Superior temporal gyrus (tissue), 1 donor: ENCODE results near the gene ATP6V0A1.
A peak's percentile ranks its signal among the peaks of the same experiment; 100 is the strongest.

Experiments
- DNase-seq: peaks from one replicate; pipeline ENCODE4 v3.0.0-alpha.2; 2016; ENCODE audit errors: extremely low spot score

Gene ATP6V0A1

DNA sequence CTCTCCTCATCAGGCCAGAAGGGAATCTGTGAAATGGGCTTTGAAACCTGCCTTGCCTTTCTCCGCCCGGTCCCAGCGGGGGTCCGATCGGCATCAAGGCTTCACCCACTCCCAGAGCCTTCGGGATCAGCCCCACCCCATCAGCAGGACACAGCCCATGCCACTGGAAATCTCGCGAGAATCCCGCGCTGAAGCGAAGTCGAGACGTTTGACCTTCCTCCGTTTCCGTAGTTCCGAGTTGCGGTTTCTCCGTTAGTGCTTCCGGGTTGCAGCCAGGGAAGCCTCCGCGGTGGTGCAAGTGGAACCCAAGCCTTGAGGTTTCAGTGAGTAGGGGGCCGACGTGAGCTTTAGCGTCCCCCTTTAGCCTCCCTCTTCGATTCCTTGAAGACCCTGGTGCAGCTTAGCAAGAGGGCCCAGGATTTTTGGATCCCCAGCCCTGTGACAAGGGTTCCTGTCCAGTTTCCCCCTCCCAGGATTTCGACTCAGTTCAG, 103.3 kb downstream of the ATP6V0A1 start, which contains the start of gene COASY:
TSS of gene COASY (plus strand) at position 252 of the 491 bp plus-strand sequence. CDS start 475 bp downstream, outside the sequence.
- peak; percentile 99 for DNase-seq

DNA sequence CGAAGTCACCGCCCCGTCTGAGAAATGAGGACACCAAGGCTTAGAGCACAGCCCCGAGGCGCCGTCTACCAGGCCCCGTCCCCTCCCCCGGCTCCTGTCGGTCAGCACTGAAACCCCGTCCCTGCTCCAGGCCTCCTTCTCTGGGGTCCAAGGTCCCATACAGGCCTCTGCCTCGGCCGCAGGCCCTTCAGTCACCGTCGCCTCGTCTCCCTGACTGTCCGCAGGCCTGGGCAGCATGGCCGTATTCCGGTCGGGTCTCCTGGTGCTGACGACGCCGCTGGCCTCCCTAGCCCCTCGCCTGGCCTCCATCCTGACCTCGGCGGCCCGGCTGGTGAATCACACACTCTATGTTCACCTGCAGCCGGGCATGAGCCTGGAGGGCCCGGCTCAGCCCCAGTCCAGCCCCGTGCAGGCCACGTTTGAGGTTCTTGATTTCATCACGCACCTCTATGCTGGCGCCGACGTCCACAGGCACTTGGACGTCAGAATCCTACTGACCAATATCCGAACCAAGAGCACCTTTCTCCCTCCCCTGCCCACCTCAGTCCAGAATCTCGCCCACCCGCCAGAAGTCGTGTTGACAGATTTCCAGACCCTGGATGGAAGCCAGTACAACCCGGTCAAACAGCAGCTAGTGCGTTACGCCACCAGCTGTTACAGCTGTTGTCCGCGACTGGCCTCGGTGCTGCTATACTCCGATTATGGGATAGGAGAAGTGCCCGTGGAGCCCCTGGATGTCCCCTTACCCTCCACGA, 103.9 kb downstream of the ATP6V0A1 start:
- no peak for DNase-seq

DNA sequence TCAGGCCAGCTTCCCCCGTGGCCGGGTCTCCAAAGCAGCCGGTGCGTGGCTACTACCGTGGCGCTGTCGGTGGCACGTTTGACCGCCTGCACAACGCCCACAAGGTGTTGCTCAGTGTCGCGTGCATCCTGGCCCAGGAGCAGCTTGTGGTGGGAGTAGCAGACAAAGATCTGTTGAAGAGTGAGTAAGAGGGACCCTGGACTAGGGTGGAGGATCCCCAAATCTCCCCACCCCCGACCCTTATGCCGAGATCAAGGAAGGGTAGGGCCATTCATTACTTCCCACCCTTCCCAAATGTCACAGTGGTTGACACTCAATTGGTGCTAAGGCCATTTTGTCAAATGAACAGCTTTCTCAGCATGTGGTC, 104.4 kb downstream of the ATP6V0A1 start:
- no peak for DNase-seq

- no peak for DNase-seq
These were observed 104.9 kb downstream of the ATP6V0A1 start for GRCh38 chr17:42563543-42563942.

DNA sequence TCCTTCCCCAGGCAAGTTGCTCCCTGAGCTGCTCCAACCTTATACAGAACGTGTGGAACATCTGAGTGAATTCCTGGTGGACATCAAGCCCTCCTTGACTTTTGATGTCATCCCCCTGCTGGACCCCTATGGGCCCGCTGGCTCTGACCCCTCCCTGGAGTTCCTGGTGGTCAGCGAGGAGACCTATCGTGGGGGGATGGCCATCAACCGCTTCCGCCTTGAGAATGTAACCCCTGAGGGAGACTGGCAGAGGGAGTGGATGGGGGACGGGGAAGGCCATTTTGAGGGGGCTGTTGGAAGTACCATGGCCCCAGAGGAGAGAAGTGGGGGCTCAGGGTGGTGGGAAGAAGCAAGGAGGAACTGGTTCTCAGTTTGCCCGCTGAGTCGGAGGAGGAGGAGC, 105.3 kb downstream of the ATP6V0A1 start:
- no peak for DNase-seq

DNA sequence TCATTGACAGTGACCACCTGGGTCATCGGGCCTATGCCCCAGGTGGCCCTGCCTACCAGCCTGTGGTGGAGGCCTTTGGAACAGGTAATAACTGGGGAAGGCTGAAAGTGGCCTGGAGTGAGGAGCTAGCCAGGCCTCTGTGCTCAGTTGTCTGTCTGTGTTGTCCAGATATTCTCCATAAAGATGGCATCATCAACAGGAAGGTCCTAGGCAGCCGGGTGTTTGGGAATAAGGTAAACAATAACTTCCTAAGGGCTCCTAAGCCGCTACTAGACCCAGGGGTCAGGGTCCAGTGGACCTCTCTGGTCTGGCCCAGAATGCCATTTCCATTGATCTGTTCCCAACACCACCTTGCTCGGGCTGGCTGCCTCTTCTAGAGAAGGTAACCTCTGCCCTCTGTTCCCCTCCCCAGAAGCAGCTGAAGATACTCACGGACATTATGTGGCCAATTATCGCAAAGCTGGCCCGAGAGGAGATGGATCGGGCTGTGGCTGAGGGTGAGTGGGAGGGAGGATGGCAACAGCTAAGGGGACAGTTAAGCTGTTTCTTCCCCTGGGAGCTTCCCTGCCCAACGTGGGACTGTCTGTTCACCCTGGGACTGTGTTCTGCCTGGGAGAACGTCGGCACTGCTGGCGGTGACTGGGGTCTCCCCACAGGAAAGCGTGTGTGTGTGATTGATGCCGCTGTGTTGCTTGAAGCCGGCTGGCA, 106.3 kb downstream of the ATP6V0A1 start:
- DNase-seq, result no peak

- DNase-seq, result no peak
These were observed 107.0 kb downstream of the ATP6V0A1 start for GRCh38 chr17:42565523-42566214.

DNA sequence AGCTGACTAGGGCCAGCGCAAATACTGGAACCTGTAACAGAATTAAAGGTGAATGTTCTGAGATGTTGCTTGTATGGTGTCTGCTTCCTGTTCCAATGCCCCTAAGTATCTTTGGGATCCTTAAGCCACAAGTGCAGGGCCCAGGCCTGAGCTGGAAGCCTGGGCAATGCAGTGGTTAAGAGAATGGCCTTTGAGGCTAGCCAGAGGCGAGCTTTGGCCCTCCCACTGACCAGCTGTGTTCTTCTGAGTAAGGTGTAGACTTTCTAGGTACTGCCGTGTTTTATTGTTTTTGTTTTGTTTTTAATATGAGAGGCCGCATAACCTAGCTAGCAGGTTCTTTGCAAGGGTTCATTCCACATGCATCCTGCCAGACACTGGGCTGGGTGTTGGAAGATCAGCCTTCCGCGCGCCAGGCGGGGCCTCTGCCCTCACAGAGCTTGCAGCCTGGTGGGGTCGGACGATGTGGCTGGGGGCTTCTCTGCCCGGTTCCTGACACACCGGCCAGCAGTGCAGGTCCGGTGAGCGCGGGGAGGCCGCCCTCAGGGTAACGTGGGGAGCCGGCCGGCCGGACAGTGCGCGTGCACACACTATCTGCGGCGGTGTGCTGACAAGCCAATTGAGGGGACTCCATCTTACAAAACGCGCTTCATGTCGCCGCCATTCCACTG, 107.7 kb downstream of the ATP6V0A1 start:
- no peak for DNase-seq

- peak; percentile 95 for DNase-seq
These were observed 108.3 kb downstream of the ATP6V0A1 start, which contains the start of gene MLX for GRCh38 chr17:42566883-42567573. Gene MLX (plus strand): TSS chr17:42567100. CDS start chr17:42567125, 25 bp downstream.

DNA sequence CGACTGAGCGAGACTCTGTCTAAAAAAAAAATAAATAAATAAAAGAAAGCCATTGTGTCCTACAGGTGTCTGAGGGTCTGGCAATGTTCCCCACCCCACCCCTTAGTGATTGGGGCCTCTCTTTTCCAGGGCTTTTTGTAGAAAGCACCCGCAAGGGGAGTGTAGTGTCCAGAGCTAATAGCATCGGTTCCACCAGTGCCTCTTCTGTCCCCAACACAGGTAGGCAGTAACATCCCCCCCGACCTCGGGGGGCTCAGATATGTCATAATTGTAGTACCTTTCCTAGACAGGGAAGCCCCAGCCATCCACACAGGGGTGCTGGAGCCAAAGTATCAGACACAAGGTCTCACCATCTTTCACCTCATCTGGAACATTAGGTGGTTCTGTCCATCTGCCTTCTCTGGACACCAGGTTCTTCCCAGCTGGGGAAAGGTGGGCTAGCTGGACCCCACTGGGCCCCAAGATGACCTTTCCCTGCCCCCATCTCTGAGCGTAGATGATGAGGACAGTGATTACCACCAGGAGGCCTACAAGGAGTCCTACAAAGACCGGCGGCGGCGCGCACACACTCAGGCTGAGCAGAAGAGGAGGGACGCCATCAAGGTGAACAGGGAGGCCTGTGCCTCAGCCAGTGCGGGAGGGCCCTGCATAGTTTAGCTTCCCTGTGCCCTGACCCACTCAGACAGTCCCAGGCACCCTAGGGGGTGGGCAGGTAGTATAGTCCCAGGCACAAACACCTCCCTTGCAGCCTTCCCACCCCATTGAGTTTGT, 109.8 kb downstream of the ATP6V0A1 start:
- no peak for DNase-seq

GRCh38 chr17:42571435-42572225, 113.0 kb downstream of the ATP6V0A1 start:
- no peak for DNase-seq
